CD4-positive, alpha-beta T cell treated with Interleukin-12 subunit alpha and Interleukin-12 subunit beta, for 1 hour (primary cell): Measurements from ENCODE around the gene DEFB126.
"Not testable (repeated sequence)": the region's sequence is repeated elsewhere in the genome, so short reads cannot be mapped to it uniquely, and the experiment has no call there.

Experiments
- DNase-seq: peaks from one replicate; pipeline ENCODE4 v3.0.0-alpha.2; 2020

The DEFB126 gene, protein sequence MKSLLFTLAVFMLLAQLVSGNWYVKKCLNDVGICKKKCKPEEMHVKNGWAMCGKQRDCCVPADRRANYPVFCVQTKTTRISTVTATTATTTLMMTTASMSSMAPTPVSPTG

GRCh38 chr20:142290-142689, at the start of gene DEFB126:
Gene DEFB126 (plus strand): TSS chr20:142590. CDS start chr20:142629, 39 bp downstream.
- no peak for DNase-seq

- no peak for DNase-seq
Observed at GRCh38 chr20:93641-94040, 48.7 kb upstream of the DEFB126 start.

GRCh38 chr20:95215-95614, 47.2 kb upstream of the DEFB126 start:
- DNase-seq: no peak

DNA sequence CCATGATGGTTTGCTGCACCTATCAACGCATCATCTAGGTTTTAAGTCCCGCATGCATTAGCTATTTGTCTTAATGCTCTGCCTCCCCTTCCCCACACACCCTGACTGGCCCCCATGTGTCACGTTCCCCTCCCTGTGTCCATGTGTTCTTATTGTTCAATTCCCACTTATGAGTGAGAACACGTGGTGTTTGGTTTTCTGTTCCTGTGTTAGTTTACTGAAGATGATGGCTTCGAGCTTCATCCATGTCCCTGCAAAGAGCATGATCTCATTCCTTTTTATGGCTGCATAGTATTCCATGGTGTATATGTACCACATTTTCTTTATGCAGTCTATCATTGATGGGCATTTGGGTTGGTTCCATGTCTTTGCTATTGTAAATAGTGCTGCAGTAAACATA, 44.7 kb upstream of the DEFB126 start:
- not testable (repeated sequence) for DNase-seq

- DNase-seq: no peak
Observed at GRCh38 chr20:101975-102374, 40.4 kb upstream of the DEFB126 start.

GRCh38 chr20:103456-103855, 38.9 kb upstream of the DEFB126 start:
- DNase-seq: no peak

DNA sequence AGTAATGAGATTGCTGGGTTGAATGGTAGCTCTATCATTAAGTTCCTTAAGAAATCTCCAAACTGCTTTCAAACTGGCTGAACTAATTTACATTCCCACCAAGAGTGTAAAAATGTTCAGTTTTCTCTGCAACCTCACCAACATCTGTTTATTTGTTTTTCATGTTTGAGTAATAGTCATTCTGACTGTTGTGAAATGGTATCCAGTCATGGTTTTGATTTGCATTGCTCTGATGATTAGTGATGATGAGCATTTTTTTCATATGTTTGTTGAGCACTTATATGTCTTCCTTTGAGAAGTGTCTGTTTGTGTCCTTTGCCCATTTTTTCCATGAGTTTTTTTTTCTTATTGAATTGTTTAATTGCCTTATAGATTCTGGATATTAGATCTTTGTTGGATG, 30.0 kb upstream of the DEFB126 start:
- DNase-seq: no peak

DNA sequence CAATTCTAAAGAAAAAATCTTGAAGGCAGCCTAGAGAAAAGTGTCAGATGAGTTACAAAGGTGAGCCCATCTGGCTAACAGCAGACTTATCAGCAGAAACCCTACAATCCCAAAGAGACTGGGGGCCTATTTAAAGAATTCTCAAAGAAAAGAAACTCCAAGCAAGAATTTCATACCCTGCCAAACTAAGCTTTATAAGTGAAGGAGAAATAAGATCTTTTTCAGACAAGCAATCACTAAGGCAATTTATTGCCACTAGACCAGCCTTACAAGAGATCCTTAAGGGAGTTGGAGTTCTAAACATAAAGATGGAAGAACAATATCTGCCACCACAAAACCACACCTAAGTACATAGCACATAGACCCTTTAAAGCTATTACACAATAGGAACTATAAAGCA, 24.9 kb upstream of the DEFB126 start:
- DNase-seq: no peak

DNA sequence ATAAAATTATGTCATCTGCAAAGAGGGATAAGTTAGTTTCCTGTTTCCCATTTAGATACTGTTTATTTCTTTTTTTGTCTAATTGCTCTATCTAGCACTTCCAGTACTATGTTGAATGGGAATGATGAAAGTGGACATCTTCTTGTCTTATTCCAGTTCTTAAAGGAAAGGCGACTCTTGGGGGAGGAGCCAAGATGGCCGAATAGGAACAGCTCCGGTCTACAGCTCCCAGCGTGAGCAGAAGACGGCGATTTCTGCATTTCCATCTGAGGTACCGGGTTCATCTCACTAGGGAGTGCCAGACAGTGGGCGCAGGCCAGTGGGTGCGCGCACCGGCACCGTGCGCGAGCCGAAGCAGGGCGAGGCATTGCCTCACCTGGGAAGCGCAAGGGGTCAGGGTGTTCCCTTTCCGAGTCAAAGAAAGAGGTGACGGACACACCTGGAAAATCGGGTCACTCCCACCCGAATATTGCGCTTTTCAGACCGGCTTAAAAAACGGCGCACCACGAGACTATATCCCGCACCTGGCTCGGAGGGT, 12.5 kb upstream of the DEFB126 start:
- DNase-seq: not testable (repeated sequence)

DNA sequence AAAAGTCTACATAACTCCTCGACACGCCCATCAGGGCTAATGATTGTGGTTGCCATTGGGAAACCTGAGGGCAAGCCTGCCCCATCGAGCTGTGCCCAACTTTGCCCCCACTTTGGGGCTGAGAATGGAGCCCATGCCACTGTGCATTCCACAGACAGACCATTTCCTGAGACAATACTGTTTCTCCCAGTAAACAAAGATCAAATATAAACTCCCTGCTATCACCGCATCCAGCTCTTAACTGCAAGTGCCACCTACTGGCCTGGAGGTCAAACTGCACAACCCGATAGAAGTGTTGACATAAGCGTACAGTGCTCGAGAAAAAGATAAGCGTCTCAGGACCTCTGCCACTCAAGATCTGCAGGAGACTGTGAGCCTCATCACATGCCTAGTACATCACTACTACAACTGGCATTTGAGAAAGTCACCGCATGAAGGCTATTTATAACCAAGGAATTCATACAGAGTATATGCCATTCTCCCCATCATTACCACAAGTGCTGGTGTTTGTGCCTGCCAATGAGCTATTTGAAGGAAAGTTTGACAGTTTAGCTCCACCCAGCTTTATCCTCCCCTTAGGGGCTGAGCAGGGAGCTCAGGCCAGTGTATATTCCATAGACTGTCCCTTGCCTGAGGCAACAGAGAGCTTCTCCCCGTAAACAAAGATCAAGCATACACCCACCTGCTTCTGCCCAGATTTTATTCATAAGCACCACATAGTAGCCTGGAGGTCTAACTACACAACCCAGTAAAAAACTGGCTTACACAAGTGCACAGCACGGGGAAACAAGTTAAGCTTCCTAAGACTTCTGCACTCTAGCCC, 4.5 kb upstream of the DEFB126 start:
- no peak for DNase-seq

DNA sequence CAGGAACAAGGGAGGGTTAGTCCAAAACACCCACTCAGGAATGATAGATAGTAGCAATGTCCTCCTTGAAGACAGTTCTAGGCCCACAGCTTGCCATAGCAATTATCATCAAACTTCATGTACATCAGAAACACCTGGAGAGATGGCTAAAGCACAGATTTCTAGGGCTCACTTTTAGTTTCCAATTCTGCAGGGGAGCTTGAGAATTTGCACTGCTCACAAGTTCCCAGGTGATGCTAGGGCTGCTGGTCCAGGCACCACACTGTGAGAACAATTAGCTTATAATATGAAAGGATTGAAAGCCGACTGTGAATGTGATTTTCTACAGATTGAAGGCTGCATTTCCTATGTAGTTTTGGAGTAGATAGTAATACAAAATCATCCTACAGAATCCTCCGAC, 3.5 kb downstream of the DEFB126 start:
- DNase-seq: no peak

DNA sequence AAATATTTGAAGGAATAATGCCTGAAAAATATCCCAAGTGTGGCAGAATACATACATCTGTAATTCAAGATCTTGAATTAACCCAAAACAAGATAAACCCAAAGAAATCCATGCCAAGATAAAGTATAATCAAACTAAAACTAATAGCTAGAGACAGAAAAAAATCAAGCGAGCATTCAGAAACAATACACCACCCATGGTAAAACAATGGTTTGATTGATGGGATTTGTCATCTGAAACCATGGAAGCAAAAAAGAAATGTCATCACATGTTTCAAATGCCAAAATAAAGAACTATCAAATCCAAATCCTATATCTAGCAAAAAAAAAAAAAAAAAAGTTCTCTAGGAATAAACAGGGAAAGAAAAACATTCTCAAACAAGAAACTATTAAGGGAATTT, 9.7 kb downstream of the DEFB126 start:
- DNase-seq: no peak

DNA sequence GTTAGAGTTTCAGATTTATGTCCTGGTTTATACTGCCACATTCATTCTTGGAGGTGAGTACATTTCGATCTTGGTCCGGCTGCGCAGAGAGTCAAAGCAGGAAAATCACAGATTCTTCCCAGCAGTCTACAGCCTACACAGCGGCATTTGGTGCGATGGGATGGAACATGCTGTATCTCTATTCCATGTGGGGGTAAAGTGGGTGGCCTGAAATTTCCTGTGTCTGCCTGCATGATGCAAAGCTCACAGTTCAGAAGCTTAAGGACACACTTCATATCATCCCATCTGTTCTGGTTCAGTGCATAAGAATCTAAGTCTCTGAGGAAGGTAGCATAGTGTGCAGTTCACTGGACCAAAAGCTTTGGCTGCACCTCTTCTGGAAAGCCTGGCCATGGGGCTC, 14.8 kb downstream of the DEFB126 start, which contains the start of gene DEFB127:
TSS of gene DEFB127 (plus strand) at position 301 of the 400 bp plus-strand sequence. CDS start at position 392, 91 bp downstream.
- DNase-seq: no peak

GRCh38 chr20:164618-165017, 22.2 kb downstream of the DEFB126 start:
- no peak for DNase-seq

GRCh38 chr20:168876-169275, 26.5 kb downstream of the DEFB126 start:
- no peak for DNase-seq

DNA sequence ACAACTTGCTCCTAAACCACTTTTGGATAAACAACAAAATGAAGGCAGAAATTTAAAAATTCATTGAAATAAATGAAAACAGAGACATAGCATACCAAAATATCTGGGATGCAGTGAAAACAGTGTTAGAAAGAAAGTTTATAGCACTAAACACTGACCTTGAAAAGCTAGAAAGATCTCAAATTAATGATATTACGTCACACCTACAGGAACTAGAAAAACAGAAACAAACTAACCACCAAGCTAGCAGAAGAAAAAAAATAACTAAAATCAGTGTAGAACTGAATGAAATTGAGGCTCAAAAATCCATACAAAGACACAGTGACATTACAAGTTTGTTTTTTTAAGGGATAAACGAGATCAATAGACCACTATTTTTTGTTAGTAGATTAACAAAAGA, 41.9 kb downstream of the DEFB126 start:
- DNase-seq: no peak

- no peak for DNase-seq
Observed at GRCh38 chr20:187733-188132, 45.3 kb downstream of the DEFB126 start.

- DNase-seq: no peak
Observed at GRCh38 chr20:189611-190010, 47.2 kb downstream of the DEFB126 start, which contains the start of gene DEFB128. Gene DEFB128 (minus strand): TSS chr20:189711. CDS start chr20:189623, 88 bp downstream.
